Stimulated activated CD4-positive, alpha-beta T cell treated with anti-CD3 and anti-CD28 coated beads, Interleukin-15, amount 100 ng/mL, for 1 hour (primary cell): Measurements from ENCODE around the gene GPR37L1.
"Not testable (repeated sequence)": the region's sequence is repeated elsewhere in the genome, so short reads cannot be mapped to it uniquely, and the experiment has no call there.

ENCODE experiments used
- DNase-seq, 2 donors: peaks; one replicate each; pipeline ENCODE4 v3.0.0-alpha.2; 2020; ENCODE audit warnings: low read depth in 1 of 2, low spot score in 1 of 2

The GPR37L1 gene

DNA sequence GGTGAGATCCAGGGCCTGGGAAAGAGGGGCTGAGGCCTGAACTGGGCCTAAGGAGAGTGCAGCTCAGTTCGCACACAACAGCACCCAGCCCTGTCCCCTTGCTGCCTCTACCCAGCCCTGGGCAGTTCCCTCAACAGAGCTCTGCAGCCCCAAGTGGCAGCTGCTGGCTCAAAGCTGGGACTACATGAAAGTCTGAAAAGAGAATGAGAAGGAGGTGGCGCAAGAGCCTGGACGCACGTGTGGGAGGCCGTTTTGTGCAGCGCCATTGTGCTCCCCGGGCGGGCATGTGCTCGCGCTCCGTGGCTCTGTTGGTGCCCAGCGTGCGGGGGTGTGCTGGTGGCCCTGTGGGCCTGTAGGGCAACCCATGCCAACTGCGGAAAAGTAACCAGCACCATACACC lies 10.3 kb downstream of the GPR37L1 start:
- DNase-seq: no peak

DNA sequence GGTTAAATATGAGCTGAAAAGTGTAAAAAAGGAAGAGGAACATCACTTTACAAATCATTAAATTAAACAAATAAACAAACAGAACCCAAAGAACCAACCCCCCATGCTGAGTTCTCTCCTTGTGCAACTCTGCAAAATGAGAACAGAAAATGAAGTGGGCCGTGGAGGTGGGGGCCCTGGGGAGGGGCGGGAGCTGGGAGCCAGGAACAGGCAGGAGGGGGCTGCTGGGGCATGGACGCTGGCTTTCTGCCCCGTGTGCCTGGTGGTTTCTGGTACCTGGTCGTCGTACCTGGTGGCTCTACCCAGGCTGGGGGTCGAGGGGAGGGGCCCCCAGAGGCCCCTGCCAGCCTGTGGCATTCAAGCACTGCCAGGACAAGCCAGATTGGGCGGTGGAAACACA lies 10.8 kb downstream of the GPR37L1 start:
- no peak for DNase-seq

DNA sequence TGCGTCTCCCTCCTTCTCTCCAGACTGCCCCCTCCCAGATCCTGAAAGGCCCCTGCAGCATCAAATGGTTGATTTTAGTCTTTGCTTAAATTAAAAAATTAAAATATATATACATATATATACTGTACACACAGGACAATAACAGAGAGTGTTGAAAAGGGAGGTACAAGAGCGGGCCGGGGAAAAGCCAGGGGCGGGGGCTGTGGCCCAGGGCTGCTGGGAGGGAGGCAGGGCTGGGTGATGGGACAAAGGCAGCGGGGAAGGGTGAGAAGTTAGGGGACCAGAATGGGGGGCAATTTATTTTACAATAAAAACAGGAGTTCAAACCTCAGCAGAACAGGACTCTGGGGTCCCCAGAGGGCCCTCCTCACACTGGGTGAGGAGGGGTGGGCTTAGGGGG lies 11.3 kb downstream of the GPR37L1 start:
- no peak for DNase-seq

DNA sequence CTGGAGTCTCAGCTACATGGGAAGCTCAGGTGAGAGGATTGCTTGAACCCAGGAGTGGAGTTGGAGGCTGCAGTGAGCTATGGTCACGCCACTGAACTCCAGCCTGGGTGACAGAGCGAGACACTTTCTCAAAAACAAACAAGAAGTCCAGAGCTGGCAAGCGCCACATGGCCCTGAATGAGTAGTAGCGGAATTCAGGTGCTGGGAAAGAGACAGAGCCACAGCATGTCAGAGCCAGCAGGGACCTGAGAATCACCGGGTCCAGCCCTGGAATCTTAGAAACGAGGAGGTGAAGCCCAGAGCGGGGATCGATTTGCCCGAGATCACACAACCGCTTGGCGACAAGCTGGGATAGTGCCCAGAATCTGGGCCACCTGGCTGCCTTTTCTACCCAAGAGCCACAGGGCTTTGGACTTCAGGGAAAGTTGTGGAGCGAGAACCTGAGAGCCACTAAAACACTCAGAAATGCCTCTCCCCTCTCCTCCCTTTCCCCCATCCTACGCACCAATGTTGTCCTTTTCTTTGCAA lies 12.0 kb downstream of the GPR37L1 start:
- no peak for DNase-seq

DNA sequence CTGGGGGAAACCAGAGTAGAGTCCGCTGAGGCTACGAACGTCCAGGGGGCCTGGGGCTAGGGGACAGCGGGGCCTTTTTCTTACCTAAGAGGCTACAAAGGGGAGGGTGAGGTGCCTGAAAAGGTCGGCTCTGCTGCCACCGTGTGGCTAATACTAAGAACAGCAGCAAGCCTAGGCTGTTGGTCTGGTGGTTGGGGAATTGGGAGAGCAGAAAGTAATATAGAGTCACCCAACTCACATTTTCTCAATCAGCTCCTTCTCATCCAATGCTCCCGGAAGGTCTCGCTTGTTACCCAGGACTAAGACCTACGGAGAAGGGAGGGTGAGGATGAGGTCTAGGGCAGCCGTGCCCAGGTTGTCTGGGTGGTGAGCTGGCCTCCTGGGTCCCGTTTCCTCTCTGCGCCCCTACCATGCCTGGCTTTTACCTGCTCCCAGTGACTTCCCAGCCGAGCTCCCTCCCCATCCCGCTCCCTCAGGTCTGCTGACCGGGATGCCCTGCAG lies 12.6 kb downstream of the GPR37L1 start:
- DNase-seq: peak in 1 of 2 donors; percentile 23

DNA sequence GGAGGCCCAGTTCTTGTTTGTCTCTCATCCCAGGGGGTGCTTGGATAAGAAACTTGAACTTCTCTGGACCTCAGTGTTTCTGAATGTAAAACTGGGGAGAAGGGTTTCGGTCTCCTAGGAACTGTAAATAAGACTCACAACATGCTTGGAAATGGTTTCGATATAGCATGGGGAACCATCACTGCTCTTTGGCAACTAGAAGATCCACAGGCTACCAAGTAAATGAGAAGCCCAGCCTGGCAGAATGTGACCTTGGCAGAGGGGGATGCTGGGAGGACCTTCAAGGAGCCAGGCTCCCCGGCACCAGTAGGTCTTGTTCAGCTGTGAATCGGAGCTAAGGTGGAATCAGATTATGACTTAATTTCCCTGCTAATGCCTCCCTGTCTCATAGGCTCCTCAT lies 18.1 kb downstream of the GPR37L1 start:
- DNase-seq: no peak

DNA sequence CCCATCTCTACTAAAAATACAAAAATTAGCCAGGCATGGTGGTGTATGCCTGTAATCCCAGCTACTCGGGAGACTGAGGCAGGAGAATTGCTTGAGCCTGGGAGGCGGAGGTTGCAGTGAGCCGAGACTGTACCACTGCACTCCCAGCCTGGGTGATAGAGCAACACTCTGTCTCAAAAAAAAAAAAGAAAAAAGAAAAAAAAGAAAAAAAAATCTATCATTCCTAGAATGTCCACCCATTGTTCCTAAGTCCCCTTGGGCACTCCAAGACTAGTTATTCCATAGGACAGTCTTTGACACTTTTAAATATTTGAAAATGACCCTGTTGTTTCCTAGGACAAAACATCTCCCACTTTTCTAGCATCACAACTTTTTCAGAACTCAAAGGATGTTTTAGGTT lies 18.8 kb downstream of the GPR37L1 start:
- DNase-seq: not testable (repeated sequence)

DNA sequence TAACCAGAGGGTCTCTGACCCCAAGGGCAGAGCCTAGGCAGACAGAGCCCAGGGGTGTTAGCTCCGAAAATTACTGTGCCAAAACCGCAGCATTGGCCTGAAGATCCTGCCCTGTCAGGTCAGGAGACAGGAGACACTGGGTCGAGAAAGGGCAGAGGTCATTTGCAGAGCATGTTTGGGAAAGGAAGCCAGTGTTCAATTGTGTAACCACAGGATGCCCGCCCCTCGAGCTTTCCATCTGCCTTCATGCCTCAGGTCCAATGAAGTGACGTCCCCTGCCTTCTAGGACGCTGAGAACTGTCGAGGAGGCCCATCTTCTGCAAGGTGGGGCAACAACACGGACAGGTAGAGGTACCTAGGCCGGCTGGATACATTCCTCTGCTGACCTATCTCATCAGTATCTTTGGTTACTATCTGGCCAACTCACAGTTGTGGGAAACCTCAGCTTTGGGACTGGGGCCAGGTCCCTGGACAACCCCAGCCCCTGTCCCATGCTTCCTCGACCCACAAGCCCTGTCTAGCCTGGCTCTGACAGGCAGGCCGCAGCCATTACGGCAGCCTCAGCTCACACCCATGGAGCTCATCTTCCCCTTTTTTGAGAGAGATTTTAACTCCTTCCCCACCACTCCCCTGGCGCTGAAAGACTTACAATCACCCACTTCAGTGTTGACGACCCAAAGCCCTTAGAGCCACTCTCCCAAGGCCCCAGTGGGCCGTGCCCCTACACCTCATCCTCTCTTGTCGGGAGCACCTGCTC lies 20.5 kb downstream of the GPR37L1 start:
- DNase-seq: no peak

DNA sequence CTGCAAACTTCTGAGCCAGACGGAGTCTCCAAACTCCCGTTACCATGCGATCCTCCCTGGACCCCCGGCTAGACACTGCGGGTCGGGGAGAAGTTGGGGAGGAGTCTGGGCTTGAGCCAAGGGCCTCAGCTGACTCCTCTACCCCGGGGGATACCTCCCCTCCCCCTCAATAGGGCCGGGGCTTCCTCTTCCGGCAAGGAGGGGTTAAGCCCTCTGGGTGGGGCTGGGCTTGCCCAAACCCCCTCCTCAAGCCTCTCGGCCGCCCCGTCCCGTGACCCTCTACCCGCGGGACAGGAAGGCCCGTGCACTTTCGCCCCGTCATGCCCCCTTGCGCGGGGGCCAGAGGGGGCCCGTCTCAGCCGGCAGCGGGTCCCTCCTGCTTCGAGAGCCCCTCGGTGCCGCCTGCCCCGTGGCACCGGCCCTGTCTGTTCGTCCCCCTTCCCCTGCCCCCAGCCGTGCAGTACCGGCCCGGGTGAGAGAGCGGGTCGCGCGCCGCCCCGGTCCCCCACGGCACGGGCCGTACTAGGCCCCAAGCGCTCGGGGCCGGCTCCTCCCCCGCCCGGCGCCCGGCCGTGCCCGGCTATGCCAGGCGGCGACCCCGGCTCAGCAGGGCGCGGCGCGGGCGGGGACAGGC lies 21.2 kb downstream of the GPR37L1 start:
- DNase-seq: no peak

DNA sequence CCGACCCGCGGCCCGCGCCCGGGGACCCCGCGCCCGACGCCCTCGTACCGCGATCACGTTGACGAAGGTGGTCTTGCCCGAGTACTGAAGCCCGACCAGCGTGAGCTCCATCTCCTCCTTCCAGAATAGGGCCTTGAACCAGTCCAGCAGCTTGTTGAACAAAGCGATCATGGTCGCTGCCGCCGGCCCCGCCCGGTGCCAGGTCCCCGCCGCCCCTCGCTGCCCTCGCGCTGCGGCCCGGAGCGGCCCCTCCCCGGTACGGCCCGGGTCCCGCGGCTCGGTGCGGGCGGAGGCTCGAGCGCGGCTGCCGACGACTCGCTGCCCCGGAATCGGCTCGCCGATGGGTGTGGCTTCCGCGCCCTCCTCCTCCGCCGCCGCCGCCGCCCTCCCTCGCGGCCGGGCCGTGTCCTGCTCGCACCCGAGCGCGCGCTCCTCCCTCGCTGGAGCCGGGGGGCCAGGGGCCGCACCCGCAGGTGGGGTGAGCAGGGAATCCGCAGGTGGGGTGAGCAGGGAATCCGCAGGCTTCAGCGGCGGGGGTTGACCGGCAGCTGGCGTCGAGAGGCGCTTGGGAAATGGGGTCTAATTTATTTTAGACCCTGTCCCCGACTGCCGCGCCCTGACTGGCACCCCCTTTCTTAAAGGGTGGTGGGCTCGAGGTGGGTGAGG lies 21.8 kb downstream of the GPR37L1 start, which contains the start of gene ARL8A:
ARL8A (minus strand) TSS at position 336 of the 666 bp plus-strand sequence; CDS start at position 171, 165 bp downstream.
- DNase-seq: peak; percentile 41 to 62

DNA sequence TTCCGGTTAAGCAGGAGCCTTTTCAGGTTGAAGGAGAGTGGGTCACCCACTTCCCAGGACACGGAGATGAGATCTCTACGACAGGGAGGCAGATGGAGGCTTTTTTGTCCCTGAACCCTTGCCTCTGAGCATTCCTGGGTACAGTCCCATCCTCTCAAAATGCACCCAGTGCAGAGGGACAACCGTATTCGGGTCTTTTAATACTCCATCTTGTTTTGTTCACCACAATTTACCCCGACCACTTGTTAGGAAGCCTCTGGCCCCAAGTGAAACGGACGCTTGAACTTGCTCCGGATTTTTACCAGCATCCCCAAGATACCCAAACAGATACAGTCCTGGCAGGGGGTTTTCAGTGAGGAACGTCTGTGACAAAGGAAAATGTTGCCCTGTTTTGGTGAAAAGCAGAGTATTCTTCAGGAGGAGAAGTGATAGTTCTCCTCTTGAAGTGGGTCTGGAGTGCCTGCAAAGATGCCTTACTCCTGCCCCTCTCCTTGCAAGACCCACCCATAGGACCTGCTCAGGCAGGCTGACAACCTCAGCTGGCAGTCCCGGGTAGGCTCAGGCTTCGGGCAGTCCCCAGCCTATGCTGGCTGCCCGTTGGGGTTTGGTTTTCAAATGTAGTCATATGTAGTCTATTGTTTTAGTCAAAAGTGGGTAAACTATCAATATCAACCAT lies 22.5 kb downstream of the GPR37L1 start:
- DNase-seq: no peak

DNA sequence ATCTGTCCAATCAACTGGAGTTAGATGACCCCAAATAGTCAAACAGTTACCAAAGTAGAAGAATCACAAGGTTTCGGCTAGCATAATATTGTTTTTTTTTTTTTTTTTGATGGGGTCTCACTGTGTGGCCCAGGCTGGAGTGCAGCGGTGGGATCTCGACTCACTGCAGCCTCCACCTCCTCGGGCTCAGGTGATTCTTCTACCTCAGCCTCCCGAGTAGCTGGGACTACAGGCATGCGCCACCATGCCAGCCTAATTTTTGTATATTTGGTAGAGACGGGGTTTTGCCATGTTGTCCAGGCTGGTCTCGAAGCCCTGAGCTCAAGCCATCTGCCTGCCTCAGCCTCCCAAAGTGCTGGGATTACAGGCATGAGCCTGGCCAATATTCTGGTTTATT lies 23.0 kb downstream of the GPR37L1 start:
- not testable (repeated sequence) for DNase-seq

DNA sequence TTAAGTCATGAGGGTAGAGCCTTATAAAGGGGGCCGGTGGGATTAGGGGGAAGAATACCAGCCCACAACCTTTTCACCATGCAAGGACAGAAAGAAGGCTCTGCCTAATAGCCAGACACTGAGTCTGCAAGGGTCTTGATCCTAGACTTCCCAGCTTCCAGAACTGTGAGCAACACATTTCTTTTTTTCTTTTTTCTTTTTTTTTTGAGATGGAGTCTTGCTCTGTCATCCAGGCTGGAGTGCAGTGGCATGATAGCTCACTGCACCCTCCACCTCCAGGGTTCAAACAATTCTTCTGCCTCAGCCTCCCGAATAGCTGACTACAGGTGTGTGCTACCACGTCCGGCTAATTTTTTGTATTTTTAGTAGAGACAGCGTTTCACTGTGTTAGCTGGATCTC lies 23.6 kb downstream of the GPR37L1 start:
- no peak for DNase-seq

DNA sequence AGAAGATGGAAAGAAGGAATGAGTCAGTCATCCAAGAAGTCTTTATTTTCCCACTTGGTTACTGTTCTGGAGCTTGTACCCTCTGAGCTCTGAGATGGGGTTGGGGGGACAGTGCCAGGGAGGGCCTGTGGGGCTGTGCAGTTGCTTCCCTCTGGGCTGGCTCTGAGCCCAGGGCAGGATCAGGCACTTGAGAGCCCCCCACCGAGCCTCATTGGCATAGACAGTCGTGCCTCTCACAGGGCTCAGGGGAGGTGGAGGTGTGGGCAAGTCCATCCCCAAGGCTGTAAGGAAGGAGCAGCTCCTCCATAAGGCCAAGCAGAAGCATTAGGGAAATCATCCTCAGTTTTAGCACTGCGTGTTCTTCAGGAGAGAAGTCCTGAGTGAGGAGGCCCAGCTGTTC lies 24.3 kb downstream of the GPR37L1 start:
- no peak for DNase-seq

DNA sequence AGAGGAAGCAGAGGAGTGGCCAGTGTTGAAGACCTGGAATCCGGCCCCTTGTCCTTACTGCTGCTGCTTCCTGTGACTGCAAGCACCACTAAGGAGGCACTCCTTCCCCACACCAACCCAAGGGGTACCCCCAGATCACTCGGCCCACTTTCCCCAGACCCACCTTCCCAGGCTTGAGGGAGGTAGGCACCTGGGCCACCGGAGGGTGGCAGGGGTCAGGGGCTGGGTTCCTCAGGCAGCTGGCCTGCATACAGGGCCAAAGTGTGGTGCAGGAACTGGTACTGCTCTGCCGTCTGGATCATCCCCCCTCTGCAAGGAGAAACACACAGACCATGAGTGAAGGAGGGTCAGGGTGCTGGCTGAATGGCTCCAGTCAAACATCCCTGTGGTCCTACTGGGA lies 25.7 kb downstream of the GPR37L1 start:
- no peak for DNase-seq

DNA sequence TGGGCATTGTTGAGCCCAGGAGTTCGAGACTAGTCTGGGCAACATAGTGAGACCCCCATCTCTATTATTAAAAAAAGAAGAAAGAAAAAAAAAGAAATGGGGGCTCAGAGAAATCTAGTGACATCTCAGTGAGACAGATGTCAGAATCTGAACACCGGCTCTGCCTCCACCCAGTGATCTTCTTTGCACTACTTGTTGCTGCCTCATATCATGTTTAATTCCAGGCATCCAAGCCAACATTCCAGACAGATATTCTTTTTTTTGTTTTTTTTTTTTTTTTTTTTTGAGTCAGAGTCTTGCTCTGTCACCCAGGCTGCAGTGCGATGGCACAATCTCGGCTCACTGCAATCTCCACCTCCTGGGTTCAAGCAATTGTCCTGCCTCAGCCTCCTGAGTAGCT lies 26.8 kb downstream of the GPR37L1 start:
- DNase-seq: no peak

DNA sequence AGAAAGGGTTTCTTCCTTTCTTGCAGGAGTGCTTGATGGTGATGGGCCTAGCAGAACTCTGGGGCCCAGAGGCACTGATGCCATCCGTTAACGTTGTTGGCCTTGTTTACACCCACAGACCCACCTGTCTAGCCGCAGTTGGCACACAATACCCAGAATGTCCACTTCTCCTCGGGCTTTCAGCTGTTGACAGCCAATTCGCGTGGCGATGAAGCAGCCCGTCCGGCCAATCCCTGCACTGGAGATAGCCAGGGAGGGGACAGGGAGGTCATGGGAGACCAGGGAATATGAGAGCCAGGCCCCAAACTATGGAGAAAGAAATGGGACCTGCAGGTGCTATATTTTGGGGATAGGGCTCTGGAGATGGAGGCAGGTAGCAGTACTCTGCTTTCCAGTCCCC lies 27.5 kb downstream of the GPR37L1 start:
- no peak for DNase-seq

DNA sequence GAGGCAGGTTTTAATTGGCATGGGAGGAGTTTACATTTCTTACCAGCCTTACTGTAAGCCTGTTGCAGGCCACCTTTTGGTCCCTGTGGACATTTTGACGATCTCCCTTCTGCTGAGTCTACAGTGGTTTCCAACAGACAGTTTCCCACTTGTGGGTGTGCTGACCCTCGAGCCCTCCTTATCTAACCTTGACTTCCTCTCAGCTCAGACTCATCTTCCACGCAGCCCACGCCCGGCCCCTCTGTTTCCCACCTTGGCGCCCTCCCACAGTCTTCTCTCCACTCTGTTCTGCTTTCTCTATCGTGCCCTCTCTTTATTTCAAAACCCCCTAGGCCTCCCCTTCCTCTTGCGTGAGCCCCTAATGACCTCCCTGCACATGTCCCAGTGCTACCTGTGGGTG lies 27.9 kb downstream of the GPR37L1 start:
- DNase-seq: no peak

DNA sequence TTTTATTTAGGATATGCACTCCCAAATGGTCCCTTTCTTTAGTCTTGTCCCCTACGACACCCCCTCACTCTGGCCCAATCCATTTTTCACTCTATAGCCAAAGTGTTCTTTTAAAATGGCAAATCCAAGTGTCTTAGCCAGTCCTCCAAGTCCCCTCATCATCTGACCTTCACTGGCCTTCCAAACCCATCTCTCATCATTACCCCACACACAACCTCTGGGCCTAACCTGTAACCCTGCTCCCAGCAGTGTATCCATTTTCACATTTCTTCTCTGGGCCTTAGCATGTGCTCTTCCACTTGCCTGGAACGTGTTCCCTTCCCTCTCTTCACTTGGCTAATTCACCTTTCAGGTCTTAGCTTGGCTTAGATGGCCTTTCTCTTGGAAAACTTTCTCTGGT lies 28.3 kb downstream of the GPR37L1 start:
- DNase-seq: no peak

DNA sequence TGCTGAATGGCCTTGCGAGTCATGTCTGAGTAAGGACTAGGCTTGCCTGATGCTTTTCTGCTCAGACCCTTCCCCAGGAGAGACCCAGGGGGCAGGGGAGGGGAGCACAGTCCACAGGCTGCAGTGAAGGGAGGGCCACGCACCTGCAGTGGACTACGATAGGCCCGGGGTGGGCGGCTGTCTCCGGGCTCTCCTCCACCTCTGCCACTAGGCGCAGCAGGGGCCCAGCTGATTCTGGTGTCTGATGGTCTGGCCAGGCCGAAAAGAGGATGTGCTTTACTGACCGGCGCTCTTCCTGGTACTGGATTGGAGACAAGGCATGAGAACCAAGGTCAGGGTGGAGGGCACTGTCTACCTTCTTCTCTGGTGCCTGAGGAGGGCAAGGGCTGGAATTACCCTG lies 29.7 kb downstream of the GPR37L1 start:
- no peak for DNase-seq

DNA sequence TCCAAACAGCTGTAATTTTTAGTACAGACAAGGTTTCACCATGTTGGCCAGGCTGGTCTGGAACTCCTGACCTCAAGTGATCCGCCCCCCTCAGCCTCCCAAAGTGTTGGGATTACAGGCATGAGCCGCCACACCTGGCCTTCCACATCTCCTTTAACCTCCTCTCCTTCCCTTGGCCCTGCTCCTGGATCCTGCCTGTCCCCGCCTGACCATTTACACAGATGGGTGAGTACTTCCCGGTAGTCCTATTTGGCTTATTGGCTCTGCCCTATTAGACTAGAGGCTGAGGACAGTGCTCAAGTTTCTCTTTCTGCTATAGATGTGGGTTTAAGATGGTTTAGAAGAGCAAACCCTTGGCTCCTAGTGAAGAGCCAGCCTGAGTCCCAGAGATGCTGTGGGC lies 30.6 kb downstream of the GPR37L1 start:
- no peak for DNase-seq
